ENCODE measurements around the gene GRM2.
"Not testable (repeated sequence)": the region's sequence is repeated elsewhere in the genome, so short reads cannot be mapped to it uniquely, and the experiment has no call there.

GRM2 gene

GRCh38 chr3:51735039-51735438, 28.2 kb downstream of the GRM2 start:
- no peak overlapping the region for H3K27ac ChIP-seq (ENCODE audit: low read depth, low read length)
- H3K27me3 ChIP-seq (ENCODE audit: control insufficient read depth in 1 of 2, insufficient read depth in 2 of 2, low read length in 2 of 2) = no peaks in the 10 kb centered on the region
- H3K36me3 ChIP-seq (ENCODE audit: insufficient read depth, low read length) = no peaks in the 10 kb centered on the region
- no peaks in the 10 kb centered on the region for H3K4me1 ChIP-seq (ENCODE audit: insufficient read depth, low read length)
- no peaks in the 10 kb centered on the region for H3K9me3 ChIP-seq (ENCODE audit: low read length)
- H3K9ac ChIP-seq (ENCODE audit: low read length) = no peak overlapping the region
- H3K4me3 ChIP-seq (ENCODE audit: low read depth in 1 of 2, low read length in 2 of 2) = no peak overlapping the region

DNA sequence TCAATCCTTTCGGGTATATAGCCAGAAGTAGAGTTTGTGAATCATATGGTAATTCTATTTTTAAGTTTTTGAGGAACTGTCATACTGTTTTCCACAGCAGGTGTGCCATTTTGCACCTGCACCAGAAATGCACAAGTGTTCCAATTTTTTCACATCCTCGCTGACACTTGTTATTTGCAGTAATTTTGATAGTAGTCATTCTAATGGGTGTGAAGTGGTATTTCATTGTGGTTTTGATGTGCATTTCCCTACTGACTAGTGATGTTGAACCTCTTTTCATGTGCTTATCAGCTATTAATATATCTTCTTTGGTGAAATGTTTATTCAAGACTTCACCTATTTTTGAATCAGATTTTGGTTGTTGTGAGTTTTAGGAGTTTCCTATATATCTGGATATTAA, 29.1 kb downstream of the GRM2 start:
- Histone ChIP-seq H3K4me3 (ENCODE audit: low read depth in 1 of 2, low read length in 2 of 2) (no peak overlapping the region), H3K9me3 (ENCODE audit: low read length) (no peaks in the 10 kb centered on the region), H3K9ac (ENCODE audit: low read length) (no peak overlapping the region), H3K4me1 (ENCODE audit: insufficient read depth, low read length) (no peaks in the 10 kb centered on the region), H3K27me3 (ENCODE audit: control insufficient read depth in 1 of 2, insufficient read depth in 2 of 2, low read length in 2 of 2) (no peaks in the 10 kb centered on the region), H3K36me3 (ENCODE audit: insufficient read depth, low read length) (no peaks in the 10 kb centered on the region), H3K27ac (ENCODE audit: low read depth, low read length) (no peak overlapping the region)

DNA sequence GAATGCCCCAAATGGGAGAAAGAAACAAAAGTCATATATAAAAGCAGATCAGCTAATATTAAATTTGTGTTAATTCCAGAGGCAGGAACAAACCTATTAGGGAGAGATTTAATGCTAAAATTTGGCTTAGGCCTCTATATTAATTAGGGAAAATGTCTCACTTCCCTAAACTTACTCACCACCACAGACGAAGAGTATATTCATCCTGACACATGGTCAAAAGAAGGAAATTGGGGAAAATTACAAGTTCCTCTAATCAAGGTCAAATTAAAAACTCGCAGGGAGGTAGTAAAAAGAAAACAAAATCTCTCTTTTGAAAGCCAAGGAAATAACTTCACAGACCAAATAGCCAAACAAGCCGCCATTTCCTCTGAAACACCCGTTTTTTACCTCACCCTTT, 32.2 kb downstream of the GRM2 start:
- no peak overlapping the region for H3K4me3 ChIP-seq (ENCODE audit: low read depth in 1 of 2, low read length in 2 of 2)
- no peaks in the 10 kb centered on the region for H3K4me1 ChIP-seq (ENCODE audit: insufficient read depth, low read length)
- H3K9me3 ChIP-seq (ENCODE audit: low read length) = no peaks in the 10 kb centered on the region

GRCh38 chr3:51742320-51742719, 35.5 kb downstream of the GRM2 start:
- H3K9me3 ChIP-seq (ENCODE audit: low read length); H3K4me1 ChIP-seq (ENCODE audit: insufficient read depth, low read length); H3K36me3 ChIP-seq (ENCODE audit: insufficient read depth, low read length); H3K9ac ChIP-seq (ENCODE audit: low read length); H3K4me3 ChIP-seq (ENCODE audit: low read depth in 1 of 2, low read length in 2 of 2); H3K27me3 ChIP-seq (ENCODE audit: control insufficient read depth in 1 of 2, insufficient read depth in 2 of 2, low read length in 2 of 2); H3K27ac ChIP-seq (ENCODE audit: low read depth, low read length): not testable (repeated sequence)

More for the DNA sequence above, 32.2 kb downstream of the GRM2 start:
- H3K27ac ChIP-seq (ENCODE audit: low read depth, low read length) = no peak overlapping the region
- H3K9ac ChIP-seq (ENCODE audit: low read length) = no peak overlapping the region
- H3K36me3 ChIP-seq (ENCODE audit: insufficient read depth, low read length) = no peaks in the 10 kb centered on the region
- H3K27me3 ChIP-seq (ENCODE audit: control insufficient read depth in 1 of 2, insufficient read depth in 2 of 2, low read length in 2 of 2) = no peaks in the 10 kb centered on the region

DNA sequence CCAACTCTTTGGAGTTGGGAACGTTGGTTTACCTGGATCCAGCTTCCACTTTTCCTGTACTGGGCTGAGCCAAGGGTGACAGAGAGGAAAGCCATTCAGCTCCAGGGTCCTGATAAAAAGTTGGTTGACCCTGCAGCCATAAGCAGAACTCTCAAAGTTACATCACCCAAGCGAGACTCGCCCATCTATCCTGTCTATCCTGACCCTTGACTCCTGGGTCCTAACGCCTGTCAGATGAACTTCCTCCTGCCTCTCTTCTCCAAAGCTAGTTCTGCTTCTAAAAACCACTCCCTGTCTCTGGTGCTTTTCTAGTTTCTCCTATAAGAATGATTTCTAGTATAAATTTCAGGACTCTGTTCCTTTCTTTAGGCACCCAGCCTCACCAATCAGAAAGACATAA, 36.1 kb downstream of the GRM2 start:
- H3K4me3 ChIP-seq (ENCODE audit: low read depth in 1 of 2, low read length in 2 of 2); H3K9me3 ChIP-seq (ENCODE audit: low read length); H3K4me1 ChIP-seq (ENCODE audit: insufficient read depth, low read length); H3K27me3 ChIP-seq (ENCODE audit: control insufficient read depth in 1 of 2, insufficient read depth in 2 of 2, low read length in 2 of 2); H3K27ac ChIP-seq (ENCODE audit: low read depth, low read length); H3K9ac ChIP-seq (ENCODE audit: low read length); H3K36me3 ChIP-seq (ENCODE audit: insufficient read depth, low read length): not testable (repeated sequence)

DNA sequence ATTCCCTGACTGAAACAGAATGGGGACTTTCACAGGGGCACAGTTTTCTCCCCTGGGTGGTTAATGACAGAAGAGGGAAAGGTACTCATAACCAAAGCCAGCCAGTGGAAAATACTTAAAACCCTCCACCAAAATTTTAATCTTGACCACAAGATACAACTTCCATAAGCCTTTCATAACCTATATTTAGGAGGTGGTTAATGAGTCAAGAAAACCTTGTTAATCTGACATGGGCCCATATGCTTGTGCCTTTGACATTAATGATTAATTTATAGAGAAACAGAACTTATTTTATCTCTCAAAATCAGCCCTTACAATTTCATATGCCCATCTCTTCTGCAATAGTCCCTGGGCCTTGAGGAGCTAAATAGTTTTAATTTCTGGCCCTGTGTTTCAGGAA, 41.0 kb downstream of the GRM2 start:
- Histone ChIP-seq H3K4me1 (ENCODE audit: insufficient read depth, low read length) (no peaks in the 10 kb centered on the region), H3K27me3 (ENCODE audit: control insufficient read depth in 1 of 2, insufficient read depth in 2 of 2, low read length in 2 of 2) (no peaks in the 10 kb centered on the region), H3K27ac (ENCODE audit: low read depth, low read length) (no peak overlapping the region), H3K9me3 (ENCODE audit: low read length) (no peaks in the 10 kb centered on the region), H3K36me3 (ENCODE audit: insufficient read depth, low read length) (no peaks in the 10 kb centered on the region), H3K9ac (ENCODE audit: low read length) (no peak overlapping the region), H3K4me3 (ENCODE audit: low read depth in 1 of 2, low read length in 2 of 2) (no peak overlapping the region)

- H3K9me3 ChIP-seq (ENCODE audit: low read length) = no peaks in the 10 kb centered on the region
- no peaks in the 10 kb centered on the region for H3K4me1 ChIP-seq (ENCODE audit: insufficient read depth, low read length)
- no peak overlapping the region for H3K27ac ChIP-seq (ENCODE audit: low read depth, low read length)
- no peak overlapping the region for H3K4me3 ChIP-seq (ENCODE audit: low read depth in 1 of 2, low read length in 2 of 2)
- no peak overlapping the region for H3K9ac ChIP-seq (ENCODE audit: low read length)
- no peaks in the 10 kb centered on the region for H3K27me3 ChIP-seq (ENCODE audit: control insufficient read depth in 1 of 2, insufficient read depth in 2 of 2, low read length in 2 of 2)
- no peaks in the 10 kb centered on the region for H3K36me3 ChIP-seq (ENCODE audit: insufficient read depth, low read length)
Measured at GRCh38 chr3:51748327-51748726, 41.5 kb downstream of the GRM2 start.

GRCh38 chr3:51750878-51751277, 44.0 kb downstream of the GRM2 start:
- Histone ChIP-seq H3K4me3 (ENCODE audit: low read depth in 1 of 2, low read length in 2 of 2) (no peak overlapping the region), H3K9ac (ENCODE audit: low read length) (no peak overlapping the region), H3K27me3 (ENCODE audit: control insufficient read depth in 1 of 2, insufficient read depth in 2 of 2, low read length in 2 of 2) (no peaks in the 10 kb centered on the region)

GRCh38 chr3:51751287-51751686, 44.4 kb downstream of the GRM2 start:
- Histone ChIP-seq H3K4me3 (ENCODE audit: low read depth in 1 of 2, low read length in 2 of 2) (no peak overlapping the region), H3K9ac (ENCODE audit: low read length) (no peak overlapping the region), H3K27me3 (ENCODE audit: control insufficient read depth in 1 of 2, insufficient read depth in 2 of 2, low read length in 2 of 2) (no peaks in the 10 kb centered on the region), H3K27ac (ENCODE audit: low read depth, low read length) (no peak overlapping the region), H3K9me3 (ENCODE audit: low read length) (no peaks in the 10 kb centered on the region), H3K4me1 (ENCODE audit: insufficient read depth, low read length) (no peaks in the 10 kb centered on the region), H3K36me3 (ENCODE audit: insufficient read depth, low read length) (no peaks in the 10 kb centered on the region)

More at GRCh38 chr3:51750878-51751277, 44.0 kb downstream of the GRM2 start:
- Histone ChIP-seq H3K36me3 (ENCODE audit: insufficient read depth, low read length) (no peaks in the 10 kb centered on the region), H3K9me3 (ENCODE audit: low read length) (no peaks in the 10 kb centered on the region), H3K4me1 (ENCODE audit: insufficient read depth, low read length) (no peaks in the 10 kb centered on the region), H3K27ac (ENCODE audit: low read depth, low read length) (no peak overlapping the region)

DNA sequence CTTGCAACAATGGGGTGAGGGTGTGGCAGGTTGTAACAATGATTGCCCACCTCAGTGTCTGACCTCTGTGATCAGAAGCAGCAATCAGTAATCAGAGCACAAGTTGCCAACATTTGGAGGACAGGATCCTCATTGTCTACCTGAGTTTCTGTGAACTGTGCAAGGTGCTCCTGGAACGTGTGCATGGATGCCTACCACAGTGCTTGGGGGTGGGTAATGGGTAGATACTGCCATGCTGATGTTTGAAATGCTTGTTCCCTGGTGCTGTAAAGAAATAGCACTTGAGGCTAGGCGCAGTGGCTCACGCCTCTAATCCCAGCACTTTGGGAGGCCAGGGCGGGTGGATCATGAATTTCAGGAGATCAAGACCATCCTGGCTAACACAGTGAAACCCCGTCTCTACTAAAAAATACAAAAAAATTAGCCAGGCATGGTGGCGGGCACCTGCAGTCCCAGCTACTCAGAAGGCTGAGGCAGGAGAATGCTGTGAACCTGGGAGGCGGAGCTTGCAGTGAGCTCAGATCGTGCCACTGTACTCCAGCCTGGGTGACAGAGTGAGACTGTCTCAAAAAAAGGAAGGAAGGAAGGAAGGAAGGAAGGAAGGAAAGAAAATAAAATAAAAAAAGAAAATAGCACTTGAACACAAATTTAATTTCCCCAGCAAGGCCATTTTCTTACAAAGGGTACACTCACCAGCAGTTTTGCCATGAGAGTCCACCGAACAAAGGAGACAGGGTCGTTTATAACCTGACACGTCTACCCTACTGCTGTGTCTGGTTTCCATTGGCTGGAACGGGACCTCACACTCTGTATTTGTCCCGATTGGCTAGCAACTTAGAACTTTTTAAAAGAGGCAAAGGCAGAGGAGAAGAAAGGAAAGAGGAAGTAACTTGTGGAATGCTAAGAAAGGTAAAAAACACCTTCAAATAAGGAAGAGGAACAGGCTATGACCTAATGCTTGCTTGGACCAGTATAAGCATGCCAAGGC, 47.2 kb downstream of the GRM2 start:
- not testable (repeated sequence) for H3K4me1 ChIP-seq (ENCODE audit: insufficient read depth, low read length); H3K9ac ChIP-seq (ENCODE audit: low read length); H3K27ac ChIP-seq (ENCODE audit: low read depth, low read length); H3K27me3 ChIP-seq (ENCODE audit: control insufficient read depth in 1 of 2, insufficient read depth in 2 of 2, low read length in 2 of 2); H3K4me3 ChIP-seq (ENCODE audit: low read depth in 1 of 2, low read length in 2 of 2); H3K9me3 ChIP-seq (ENCODE audit: low read length); H3K36me3 ChIP-seq (ENCODE audit: insufficient read depth, low read length)

DNA sequence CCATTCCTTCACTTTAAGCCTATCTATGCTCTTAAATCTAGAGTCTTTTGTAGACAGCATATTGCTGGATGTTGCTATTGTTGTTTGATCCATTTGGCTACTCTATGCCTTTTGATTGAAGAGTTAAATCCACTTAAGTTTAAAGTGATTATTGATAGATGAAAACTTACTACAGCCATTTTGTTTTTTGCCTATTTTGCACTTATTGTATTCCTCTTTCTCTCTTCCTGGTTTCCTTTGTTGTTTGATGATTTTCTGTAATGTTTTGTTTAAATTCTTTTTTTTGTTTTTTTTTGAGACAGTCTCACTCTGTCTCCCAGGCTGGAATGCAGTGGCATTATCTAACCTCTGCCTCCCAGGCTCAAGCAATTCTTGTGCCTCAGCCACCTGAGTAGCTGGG, 52.3 kb downstream of the GRM2 start:
- no peak overlapping the region for H3K9ac ChIP-seq (ENCODE audit: low read length)
- H3K27ac ChIP-seq (ENCODE audit: low read depth, low read length) = no peak overlapping the region
- no peaks in the 10 kb centered on the region for H3K36me3 ChIP-seq (ENCODE audit: insufficient read depth, low read length)
- H3K4me1 ChIP-seq (ENCODE audit: insufficient read depth, low read length) = no peaks in the 10 kb centered on the region
- no peaks in the 10 kb centered on the region for H3K27me3 ChIP-seq (ENCODE audit: control insufficient read depth in 1 of 2, insufficient read depth in 2 of 2, low read length in 2 of 2)
- H3K4me3 ChIP-seq (ENCODE audit: low read depth in 1 of 2, low read length in 2 of 2) = no peak overlapping the region
- H3K9me3 ChIP-seq (ENCODE audit: low read length) = peaks cover 8% of the 10 kb centered on the region

Data from muscle layer of colon (tissue), 2 donors.